Tibial nerve (tissue), 4 donors: Measurements from ENCODE around the gene ZBTB20. TPM values are rescaled to one million over a fixed set of nuclear protein-coding genes. Genes with fewer than 3 reads are reported as not detected.

Source experiments
- DNase-seq, 2 donors: peaks; one replicate each; pipeline ENCODE4 v3.0.0-alpha.2; 2019; ENCODE audit warnings: low spot score in 2 of 2
- H3K27ac ChIP-seq, 4 donors: fragments of 200-600 bp; sonication (generic) in 3 of 4; one replicate each; pipeline ENCODE4 v1.5.1; 2017 to 2019; ENCODE audit warnings: mild to moderate bottlenecking in 1 of 4
- H3K27me3 ChIP-seq, 2 donors: fragments of 200-600 bp; sonication (generic) in 1 of 2; one replicate each; pipeline versions ENCODE4 v1.5.1 to v1.6.0; 2017 to 2019
- H3K36me3 ChIP-seq, 3 donors: fragments of 200-600 bp; sonication (generic); one replicate each; pipeline ENCODE4 v1.5.1; 2018 to 2019
- H3K4me1 ChIP-seq, 4 donors: fragments of 200-600 bp; sonication (generic) in 3 of 4; one replicate each; pipeline ENCODE4 v1.5.1; 2017 to 2019
- H3K4me3 ChIP-seq, 4 donors: fragments of 200-600 bp; sonication (generic) in 3 of 4; one replicate each; pipeline ENCODE4 v1.5.1; 2017 to 2019; ENCODE audit warnings: mild to moderate bottlenecking in 1 of 4, moderate library complexity in 1 of 4
- H3K9me3 ChIP-seq, 4 donors: fragments of 200-600 bp; sonication (generic) in 3 of 4; one replicate each; pipeline ENCODE4 v1.5.1; 2017 to 2019
- EP300 ChIP-seq, 2 donors: sonication (generic); formaldehyde crosslinking; IDR thresholded peaks; one replicate each; pipeline ENCODE4 v1.6.1; 2017; ENCODE audit warnings: antibody characterized with exemption in 2 of 2, mild to moderate bottlenecking in 1 of 2
- POLR2A ChIP-seq, 2 donors: fragments of 450-650 bp; IDR thresholded peaks; one replicate each; pipeline ENCODE4 v1.6.1; 2017; ENCODE audit warnings: antibody characterized with exemption in 2 of 2, mild to moderate bottlenecking in 2 of 2, moderate library complexity in 2 of 2
- WGBS, 2 donors: methylation state at CpG; one replicate each; pipeline ENCODE4 v1.1.5; 2018; 5-methylcytosine and 5-hydroxymethylcytosine counted together
- total RNA-seq, 4 donors: library from RNA; depleted of rRNA; stranded (reverse); fragments of >200 nt; gene quantifications; one replicate each; pipeline ENCODE4 v1.1.0, GENCODE V29; 2016
- TF ChIP-seq, protein P1 (sequence below), 5 experiments: fragments of 200-600 bp in 3 of 5; fragments of 450-650 bp in 2 of 5; sonication (generic) in 3 of 5; IDR thresholded peaks; one replicate each; pipeline ENCODE4 v1.5.1; 2016 to 2019; ENCODE audit warnings: antibody characterized with exemption in 5 of 5, mild to moderate bottlenecking in 3 of 5, moderate library complexity in 2 of 5

Gene ZBTB20
- total RNA-seq, 4 donors from 2014 or later = 63.3 to 127 (median 102) TPM

- Histone ChIP-seq H3K27ac (no peak overlapping the region), H3K27me3 (no peaks in the 10 kb centered on the region), H3K4me1 (peaks cover 0 to 10% (median 0%) of the 10 kb centered on the region in 4 donors), H3K36me3 (peaks cover 0 to 8% (median 0%) of the 10 kb centered on the region in 3 donors), H3K9me3 (no peaks in the 10 kb centered on the region), H3K4me3 (no peak overlapping the region)
- TF ChIP-seq, protein P1, sequence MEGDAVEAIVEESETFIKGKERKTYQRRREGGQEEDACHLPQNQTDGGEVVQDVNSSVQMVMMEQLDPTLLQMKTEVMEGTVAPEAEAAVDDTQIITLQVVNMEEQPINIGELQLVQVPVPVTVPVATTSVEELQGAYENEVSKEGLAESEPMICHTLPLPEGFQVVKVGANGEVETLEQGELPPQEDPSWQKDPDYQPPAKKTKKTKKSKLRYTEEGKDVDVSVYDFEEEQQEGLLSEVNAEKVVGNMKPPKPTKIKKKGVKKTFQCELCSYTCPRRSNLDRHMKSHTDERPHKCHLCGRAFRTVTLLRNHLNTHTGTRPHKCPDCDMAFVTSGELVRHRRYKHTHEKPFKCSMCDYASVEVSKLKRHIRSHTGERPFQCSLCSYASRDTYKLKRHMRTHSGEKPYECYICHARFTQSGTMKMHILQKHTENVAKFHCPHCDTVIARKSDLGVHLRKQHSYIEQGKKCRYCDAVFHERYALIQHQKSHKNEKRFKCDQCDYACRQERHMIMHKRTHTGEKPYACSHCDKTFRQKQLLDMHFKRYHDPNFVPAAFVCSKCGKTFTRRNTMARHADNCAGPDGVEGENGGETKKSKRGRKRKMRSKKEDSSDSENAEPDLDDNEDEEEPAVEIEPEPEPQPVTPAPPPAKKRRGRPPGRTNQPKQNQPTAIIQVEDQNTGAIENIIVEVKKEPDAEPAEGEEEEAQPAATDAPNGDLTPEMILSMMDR (IDR thresholded peaks at IDR 0.05) = no peak
- TF ChIP-seq POLR2A (IDR thresholded peaks at IDR 0.05) (no peak), EP300 (IDR thresholded peaks at IDR 0.05) (no peak)
- no peak for DNase-seq
- WGBS, 2 donors = 83 to 90% methylated on average over 2 of the region's 2 CpGs
Observed at GRCh38 chr3:114928989-114929640, 218.0 kb downstream of the ZBTB20 start.

- Histone ChIP-seq H3K4me1 (peaks cover 0 to 33% (median 14%) of the 10 kb centered on the region in 4 donors), H3K27me3 (no peaks in the 10 kb centered on the region), H3K4me3 (no peak overlapping the region), H3K27ac (no peak overlapping the region), H3K36me3 (peaks cover 0 to 10% (median 0%) of the 10 kb centered on the region in 3 donors), H3K9me3 (peaks cover 0 to 10% (median 0%) of the 10 kb centered on the region in 4 donors)
- DNase-seq = no peak
- 82 to 93% methylated on average over 3 of the region's 3 CpGs for WGBS, 2 donors
- TF ChIP-seq EP300 (IDR thresholded peaks at IDR 0.05) = no peak
- TF ChIP-seq, protein P1 (IDR thresholded peaks at IDR 0.05) = no peak
- no peak for TF ChIP-seq POLR2A (IDR thresholded peaks at IDR 0.05)
Observed at GRCh38 chr3:114904633-114905032, 242.5 kb downstream of the ZBTB20 start.

- TF ChIP-seq, protein P1 (IDR thresholded peaks at IDR 0.05) = no peak
- no peak for TF ChIP-seq EP300 (IDR thresholded peaks at IDR 0.05)
- TF ChIP-seq POLR2A (IDR thresholded peaks at IDR 0.05) = no peak
- Histone ChIP-seq H3K27me3 (no peaks in the 10 kb centered on the region), H3K4me3 (no peak overlapping the region), H3K27ac (peak overlapping the region in 2 of 4 donors; percentile 36 to 43), H3K4me1 (peaks cover 0 to 45% (median 14%) of the 10 kb centered on the region in 4 donors), H3K9me3 (peaks cover 0 to under 1% (median 0%) of the 10 kb centered on the region in 4 donors), H3K36me3 (peaks cover 0 to 6% (median 0%) of the 10 kb centered on the region in 3 donors)
- DNase-seq = no peak
- 49 to 66% methylated on average over 1 of the region's 1 CpG for WGBS, 2 donors
Observed at GRCh38 chr3:114903213-114903612, 243.9 kb downstream of the ZBTB20 start.

DNA sequence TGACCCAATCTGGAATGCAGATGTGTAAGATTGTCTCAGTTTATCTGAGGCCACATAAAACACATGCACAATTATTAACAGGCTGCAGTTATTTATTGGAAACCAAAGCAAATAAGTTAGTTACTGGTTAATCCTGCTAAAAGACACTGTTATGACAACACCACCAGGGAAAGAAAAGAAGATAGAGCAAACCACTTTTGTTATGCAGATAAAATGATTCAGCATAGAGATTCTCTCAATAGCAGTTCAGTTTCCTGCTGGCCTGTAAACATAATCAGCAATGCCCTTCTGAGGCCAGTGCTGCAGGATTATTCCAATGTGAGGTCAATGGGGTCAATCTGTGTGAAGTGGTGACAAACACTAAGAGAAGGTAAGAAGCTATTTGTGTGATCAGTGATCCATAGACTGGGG, 244.4 kb downstream of the ZBTB20 start:
- peak overlapping the region in 2 of 4 donors; percentile 36 to 43 for H3K27ac ChIP-seq
- no peak overlapping the region for H3K4me3 ChIP-seq
- DNase-seq = no peak
- H3K27me3 ChIP-seq = no peaks in the 10 kb centered on the region
- H3K9me3 ChIP-seq = no peaks in the 10 kb centered on the region
- peaks cover 0 to 3% (median 0%) of the 10 kb centered on the region in 3 donors for H3K36me3 ChIP-seq
- TF ChIP-seq POLR2A (IDR thresholded peaks at IDR 0.05) = no peak
- TF ChIP-seq, protein P1 (IDR thresholded peaks at IDR 0.05) = no peak
- no peak for TF ChIP-seq EP300 (IDR thresholded peaks at IDR 0.05)
- peaks cover 0 to 45% (median 14%) of the 10 kb centered on the region in 4 donors for H3K4me1 ChIP-seq

DNA sequence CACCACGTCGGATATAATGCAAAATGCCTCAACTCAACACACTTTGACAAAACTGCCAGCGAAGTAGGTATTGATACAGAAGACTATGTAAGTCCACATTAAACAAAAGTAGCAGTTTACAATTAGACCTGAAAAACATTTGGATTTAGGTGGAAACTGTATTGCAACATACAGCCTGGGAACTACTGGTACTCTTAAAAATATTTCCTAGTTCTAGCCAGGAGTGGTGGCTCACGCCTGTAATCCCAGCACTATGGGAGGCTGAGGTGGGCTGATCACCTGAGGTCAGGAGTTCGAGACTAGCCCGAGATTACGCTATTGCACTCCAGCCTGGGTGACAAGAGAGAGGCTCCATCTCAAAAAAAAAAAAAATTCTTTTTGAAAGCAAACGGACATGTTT, 246.2 kb downstream of the ZBTB20 start:
- TF ChIP-seq, protein P1 (IDR thresholded peaks at IDR 0.05) = no peak
- no peak for TF ChIP-seq EP300 (IDR thresholded peaks at IDR 0.05)
- peaks cover 0 to 45% (median 14%) of the 10 kb centered on the region in 4 donors for H3K4me1 ChIP-seq
- 70 to 73% methylated on average over 8 of the region's 8 CpGs for WGBS, 2 donors
- DNase-seq = no peak
- H3K36me3 ChIP-seq = no peaks in the 10 kb centered on the region
- peak overlapping the region; percentile 10 to 79 (median 50) for H3K27ac ChIP-seq
- H3K27me3 ChIP-seq = no peaks in the 10 kb centered on the region
- H3K4me3 ChIP-seq = peak overlapping the region in 3 of 4 donors; percentile 19 to 45 (median 28)
- H3K9me3 ChIP-seq = no peaks in the 10 kb centered on the region
